T-cell (primary cell): Measurements from ENCODE around the gene TPD52L2. TPM values are rescaled to one million over a fixed set of nuclear protein-coding genes. Genes with fewer than 3 reads are reported as not detected.

Experiments
- ATAC-seq, 4 experiments: fragments of 200-7000 bp in 3 of 4; fragments of 150-1000 bp in 1 of 4; cut with Tn5 transposase; replicated peaks in 1 of 4; 1 replicate in 3 of 4; 2 replicates in 1 of 4; pipeline ENCODE4 v1.10.0; 2021; ENCODE audit warnings: moderate library complexity in 3 of 4, mild to moderate bottlenecking in 2 of 4, moderate number of reproducible peaks in 1 of 4
- CTCF ChIA-PET, 2 donors: fragments of 300-600 bp; sonication (Branson Sonifier 250); formaldehyde crosslinking; loops; one replicate each; lab custom pipeline; 2022; ENCODE audit warnings: antibody characterized with exemption in 2 of 2; lab: Charles Lee
- POLR2A ChIA-PET, 2 donors: fragments of 300-600 bp; sonication (Branson Sonifier 250); formaldehyde crosslinking; loops; one replicate each; lab custom pipeline; 2022; ENCODE audit warnings: antibody characterized with exemption in 2 of 2; lab: Charles Lee
- DNase-seq, 35 experiments: peaks; one replicate each; pipeline versions ENCODE4 v3.0.0 to v3.0.0-alpha.2; 2013 to 2023
- H3K27ac ChIP-seq: one replicate; pipeline ENCODE4 v1.5.1; 2013; ENCODE audit warnings: low read length
- H3K27me3 ChIP-seq, 2 experiments: replicated peaks in 1 of 2; 1 replicate in 1 of 2; 2 replicates in 1 of 2; pipeline versions ENCODE4 v1.6.1 to v1.7.0; 2013; ENCODE audit warnings: low read length in 1 of 2, mixed read lengths in 1 of 2; ENCODE audit not compliant: control insufficient read depth in 2 of 2, insufficient read depth in 2 of 2; ENCODE audit errors: extremely low read depth in 1 of 2
- H3K36me3 ChIP-seq, 2 donors: 1 replicate in 1 of 2; 2 replicates in 1 of 2; pipeline versions ENCODE4 v1.6.1 to v1.7.0; 2013; ENCODE audit warnings: low read length in 1 of 2; ENCODE audit not compliant: control insufficient read depth in 2 of 2, insufficient read depth in 1 of 2; ENCODE audit errors: extremely low read depth in 1 of 2
- H3K4me1 ChIP-seq, 2 experiments: 1 replicate in 1 of 2; 2 replicates in 1 of 2; pipeline versions ENCODE4 v1.6.1 to v1.7.0; 2013; ENCODE audit warnings: low read length in 2 of 2, mixed read lengths in 1 of 2; ENCODE audit not compliant: insufficient read depth in 2 of 2, control insufficient read depth in 1 of 2; ENCODE audit errors: extremely low read depth in 1 of 2
- H3K4me3 ChIP-seq, 2 donors: 1 replicate in 1 of 2; 2 replicates in 1 of 2; pipeline versions ENCODE4 v1.5.1 to v1.7.0; 2013; ENCODE audit warnings: mild to moderate bottlenecking in 2 of 2, low read length in 1 of 2, moderate library complexity in 1 of 2; ENCODE audit not compliant: control insufficient read depth in 1 of 2; ENCODE audit errors: extremely low read depth in 1 of 2
- H3K9me3 ChIP-seq: 2 replicates; pipeline ENCODE4 v1.7.0; 2013
- H3K27ac Mint-ChIP-seq, 2 donors: one replicate each; pipeline ENCODE4 v1.8.0; 2020 to 2021; ENCODE audit warnings: mild to moderate bottlenecking in 2 of 2, mixed read lengths in 2 of 2
- H3K27me3 Mint-ChIP-seq, 2 donors: one replicate each; pipeline ENCODE4 v1.8.0; 2021 to 2022; ENCODE audit warnings: mixed read lengths in 2 of 2
- H3K36me3 Mint-ChIP-seq: one replicate; pipeline ENCODE4 v1.8.0; 2021; ENCODE audit warnings: mixed read lengths
- H3K4me1 Mint-ChIP-seq, 3 donors: one replicate each; pipeline ENCODE4 v1.8.0; 2020 to 2022; ENCODE audit warnings: mixed read lengths in 3 of 3, mild to moderate bottlenecking in 1 of 3
- H3K4me3 Mint-ChIP-seq, 3 donors: one replicate each; pipeline ENCODE4 v1.8.0; 2020 to 2022; ENCODE audit warnings: mild to moderate bottlenecking in 3 of 3, mixed read lengths in 3 of 3, moderate library complexity in 3 of 3
- H3K9me3 Mint-ChIP-seq, 3 donors: one replicate each; pipeline ENCODE4 v1.8.0; 2020 to 2022; ENCODE audit warnings: mixed read lengths in 3 of 3
- WGBS: methylation state at CpG from one replicate; pipeline ENCODE4 v1.1.5; 2013; ENCODE audit warnings: missing lambda C conversion rate; ENCODE audit not compliant: insufficient coverage; 5-methylcytosine and 5-hydroxymethylcytosine counted together
- total RNA-seq, 35 experiments: library from RNA in 6 of 35; stranded (reverse) in 6 of 35; fragments of 120-200 nt in 1 of 35; gene quantifications; one replicate each; pipeline versions ENCODE4 v1.2.1 to v1.2.4 and lab custom pipeline; 2013 to 2026

TPD52L2 gene
- total RNA-seq, 5 donors from 2014 or later (not counting 1 experiment from before 2014, with no cell fraction given), result 27.8 to 44.1 (median 39.3) TPM

- 92% methylated on average over 27 of the region's 37 CpGs for WGBS
- Mint-ChIP-seq H3K36me3 (peaks cover 35% of the 10 kb centered on the region), H3K9me3 (no peaks in the 10 kb centered on the region), H3K4me3 (no peak overlapping the region), H3K4me1 (peaks cover 0 to 6% (median 6%) of the 10 kb centered on the region in 3 donors), H3K27me3 (no peaks in the 10 kb centered on the region), H3K27ac (peak overlapping the region in 1 of 2 donors; percentile 35)
- peaks cover 25 to 72% of the 10 kb centered on the region in 2 donors for H3K36me3 ChIP-seq
- no peaks in the 10 kb centered on the region for H3K27me3 ChIP-seq
- no peak for DNase-seq
- H3K9me3 ChIP-seq, result no peaks in the 10 kb centered on the region
- H3K4me1 ChIP-seq, result peaks cover 0 to 3% of the 10 kb centered on the region in 2 experiments
- no peak overlapping the region for H3K4me3 ChIP-seq
- ATAC-seq, result no peak
- CTCF ChIA-PET, result no interaction called here
- POLR2A ChIA-PET, result no interaction called here
- no peak overlapping the region for H3K27ac ChIP-seq
Observed at GRCh38 chr20:63934271-63935068, 69.4 kb downstream of the TPD52L2 start.

GRCh38 chr20:63935447-63935846 is 70.4 kb downstream of the TPD52L2 start:
- CTCF ChIA-PET, result no interaction called here
- peaks cover 0 to 9% of the 10 kb centered on the region in 2 experiments for H3K4me1 ChIP-seq
- Mint-ChIP-seq H3K27ac (no peak overlapping the region), H3K27me3 (no peaks in the 10 kb centered on the region), H3K4me3 (no peak overlapping the region), H3K36me3 (peaks cover 32% of the 10 kb centered on the region), H3K9me3 (no peaks in the 10 kb centered on the region), H3K4me1 (peaks cover 0 to 6% (median 6%) of the 10 kb centered on the region in 3 donors)
- H3K27me3 ChIP-seq, result no peaks in the 10 kb centered on the region
- 97% methylated on average over 3 of the region's 9 CpGs for WGBS
- DNase-seq (no peak), ATAC-seq (no peak)
- H3K9me3 ChIP-seq, result no peaks in the 10 kb centered on the region
- H3K36me3 ChIP-seq, result peaks cover 21 to 71% of the 10 kb centered on the region in 2 donors
- POLR2A ChIA-PET, result no interaction called here
- no peak overlapping the region for H3K27ac ChIP-seq
- no peak overlapping the region for H3K4me3 ChIP-seq

- Histone ChIP-seq H3K9me3 (no peaks in the 10 kb centered on the region), H3K27me3 (no peaks in the 10 kb centered on the region), H3K4me3 (no peak overlapping the region), H3K4me1 (peaks cover 2 to 29% of the 10 kb centered on the region in 2 experiments), H3K36me3 (peaks cover 30 to 60% of the 10 kb centered on the region in 2 donors), H3K27ac (no peak overlapping the region)
- DNase-seq (no peak), ATAC-seq (no peak)
- Mint-ChIP-seq H3K4me1 (peaks cover 13 to 17% (median 17%) of the 10 kb centered on the region in 3 donors), H3K27me3 (no peaks in the 10 kb centered on the region), H3K9me3 (no peaks in the 10 kb centered on the region), H3K27ac (peak overlapping the region in 1 of 2 donors; percentile 8), H3K36me3 (peaks cover 21% of the 10 kb centered on the region), H3K4me3 (no peak overlapping the region)
- POLR2A ChIA-PET, result no interaction called here
- CTCF ChIA-PET, result no interaction called here
- 95% methylated on average over 9 of the region's 14 CpGs for WGBS
Observed at GRCh38 chr20:63937596-63937995, 72.5 kb downstream of the TPD52L2 start.

GRCh38 chr20:63939061-63939935 is 74.2 kb downstream of the TPD52L2 start:
- no peak overlapping the region for H3K4me3 Mint-ChIP-seq
- no peaks in the 10 kb centered on the region for H3K27me3 Mint-ChIP-seq
- peaks cover 2 to 34% of the 10 kb centered on the region in 2 experiments for H3K4me1 ChIP-seq
- H3K4me3 ChIP-seq, result no peak overlapping the region
- peaks cover 24 to 63% of the 10 kb centered on the region in 2 donors for H3K36me3 ChIP-seq
- DNase-seq (peak in 1 of 35 experiments; percentile 29), ATAC-seq (peak in 1 of 4 experiments; percentile 9)
- H3K27ac Mint-ChIP-seq, result no peak overlapping the region
- CTCF ChIA-PET, result no interaction called here
- H3K4me1 Mint-ChIP-seq, result peaks cover 15 to 22% (median 17%) of the 10 kb centered on the region in 3 donors
- H3K9me3 ChIP-seq, result no peaks in the 10 kb centered on the region
- POLR2A ChIA-PET, result interaction anchor here in 1 of 2 donors (0.6 kb wide), 1 partner anchor 418 kb away, joined by 4 read pairs; no protein-coding TSS in a partner anchor
- no peaks in the 10 kb centered on the region for H3K27me3 ChIP-seq
- no peak overlapping the region for H3K27ac ChIP-seq
- peaks cover 24% of the 10 kb centered on the region for H3K36me3 Mint-ChIP-seq
- WGBS, result 93% methylated on average over 16 of the region's 33 CpGs
- no peaks in the 10 kb centered on the region for H3K9me3 Mint-ChIP-seq

GRCh38 chr20:63940071-63940471 is 75.0 kb downstream of the TPD52L2 start:
- Mint-ChIP-seq H3K9me3 (no peaks in the 10 kb centered on the region), H3K27ac (no peak overlapping the region), H3K36me3 (peaks cover 23% of the 10 kb centered on the region), H3K4me3 (no peak overlapping the region), H3K27me3 (no peaks in the 10 kb centered on the region), H3K4me1 (peaks cover 15 to 23% (median 17%) of the 10 kb centered on the region in 3 donors)
- DNase-seq (no peak), ATAC-seq (no peak)
- WGBS, result 96% methylated on average over 23 of the region's 23 CpGs
- H3K27me3 ChIP-seq, result no peaks in the 10 kb centered on the region
- H3K4me3 ChIP-seq, result no peak overlapping the region
- CTCF ChIA-PET, result no interaction called here
- H3K9me3 ChIP-seq, result no peaks in the 10 kb centered on the region
- H3K4me1 ChIP-seq, result peaks cover 2 to 34% of the 10 kb centered on the region in 2 experiments
- H3K27ac ChIP-seq, result no peak overlapping the region
- H3K36me3 ChIP-seq, result peaks cover 20 to 63% of the 10 kb centered on the region in 2 donors
- POLR2A ChIA-PET, result no interaction called here
